Measurements from ENCODE around the gene UTP4.

DNA sequence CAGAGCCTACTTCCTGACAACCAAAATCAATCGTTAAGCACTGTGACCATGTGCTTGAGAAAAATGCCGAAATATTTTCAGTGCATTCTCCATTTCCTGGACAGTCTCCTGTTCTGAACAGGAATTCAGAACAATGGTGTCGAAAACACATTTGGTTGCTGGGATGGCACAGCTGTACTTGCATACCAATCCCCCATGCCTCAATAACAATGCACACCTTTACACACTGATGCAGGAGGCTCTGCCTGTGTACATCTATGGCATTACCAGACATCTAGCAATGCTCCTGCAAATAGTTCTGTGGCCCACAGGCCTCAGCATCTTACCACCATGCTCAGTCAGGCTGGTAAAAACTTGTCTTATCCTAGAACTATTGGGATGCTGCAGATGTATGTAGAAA, 6.2 kb upstream of the UTP4 start:
- TF ChIP-seq EZH2phosphoT487 (IDR thresholded peaks at IDR 0.05; ENCODE audit: low read depth): no peak
- TF ChIP-seq, protein P1, sequence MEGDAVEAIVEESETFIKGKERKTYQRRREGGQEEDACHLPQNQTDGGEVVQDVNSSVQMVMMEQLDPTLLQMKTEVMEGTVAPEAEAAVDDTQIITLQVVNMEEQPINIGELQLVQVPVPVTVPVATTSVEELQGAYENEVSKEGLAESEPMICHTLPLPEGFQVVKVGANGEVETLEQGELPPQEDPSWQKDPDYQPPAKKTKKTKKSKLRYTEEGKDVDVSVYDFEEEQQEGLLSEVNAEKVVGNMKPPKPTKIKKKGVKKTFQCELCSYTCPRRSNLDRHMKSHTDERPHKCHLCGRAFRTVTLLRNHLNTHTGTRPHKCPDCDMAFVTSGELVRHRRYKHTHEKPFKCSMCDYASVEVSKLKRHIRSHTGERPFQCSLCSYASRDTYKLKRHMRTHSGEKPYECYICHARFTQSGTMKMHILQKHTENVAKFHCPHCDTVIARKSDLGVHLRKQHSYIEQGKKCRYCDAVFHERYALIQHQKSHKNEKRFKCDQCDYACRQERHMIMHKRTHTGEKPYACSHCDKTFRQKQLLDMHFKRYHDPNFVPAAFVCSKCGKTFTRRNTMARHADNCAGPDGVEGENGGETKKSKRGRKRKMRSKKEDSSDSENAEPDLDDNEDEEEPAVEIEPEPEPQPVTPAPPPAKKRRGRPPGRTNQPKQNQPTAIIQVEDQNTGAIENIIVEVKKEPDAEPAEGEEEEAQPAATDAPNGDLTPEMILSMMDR (IDR thresholded peaks at IDR 0.05; ENCODE audit: low read depth, low read length): no peak
